HG03025 (cell line): ENCODE results near the gene SLC36A4.
"Not testable (repeated sequence)": the region's sequence is repeated elsewhere in the genome, so short reads cannot be mapped to it uniquely, and the experiment has no call there.

Experiments
- ATAC-seq: cut with Tn5 transposase; IDR thresholded peaks from one replicate; pipeline ENCODE4 v1.9.1; 2021; ENCODE audit warnings: mild to moderate bottlenecking, moderate library complexity; ENCODE audit not compliant: unreplicated experiment, low FRiP score

Gene SLC36A4

DNA sequence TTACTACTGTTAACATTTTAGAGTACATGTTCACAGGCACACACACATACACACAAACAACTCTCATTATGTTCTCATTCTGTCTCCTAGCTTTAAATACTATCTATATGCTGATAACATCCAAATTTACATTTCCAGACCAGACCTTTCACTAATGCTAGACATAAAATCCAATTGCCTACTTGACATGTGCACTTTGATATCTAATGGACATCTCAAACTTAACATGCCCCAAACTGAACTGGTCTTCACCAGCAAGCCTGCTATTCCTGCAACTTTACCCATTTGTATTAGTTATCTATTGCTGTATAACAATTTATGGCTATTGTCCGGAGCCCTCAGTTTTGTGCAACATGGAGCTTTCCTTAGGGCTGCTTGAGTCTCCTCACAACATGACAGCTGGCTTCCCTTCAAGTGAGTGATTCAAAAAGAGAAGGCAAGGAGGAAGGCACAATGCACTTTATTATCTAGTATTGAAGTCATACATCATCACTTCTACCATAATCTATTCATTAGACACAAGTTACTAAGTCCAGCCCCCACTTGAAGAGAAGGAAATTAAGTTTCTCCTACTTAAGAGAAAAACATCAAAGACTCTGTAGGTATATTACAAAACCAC, 3.0 kb downstream of the SLC36A4 start:
- ATAC-seq, result no peak

DNA sequence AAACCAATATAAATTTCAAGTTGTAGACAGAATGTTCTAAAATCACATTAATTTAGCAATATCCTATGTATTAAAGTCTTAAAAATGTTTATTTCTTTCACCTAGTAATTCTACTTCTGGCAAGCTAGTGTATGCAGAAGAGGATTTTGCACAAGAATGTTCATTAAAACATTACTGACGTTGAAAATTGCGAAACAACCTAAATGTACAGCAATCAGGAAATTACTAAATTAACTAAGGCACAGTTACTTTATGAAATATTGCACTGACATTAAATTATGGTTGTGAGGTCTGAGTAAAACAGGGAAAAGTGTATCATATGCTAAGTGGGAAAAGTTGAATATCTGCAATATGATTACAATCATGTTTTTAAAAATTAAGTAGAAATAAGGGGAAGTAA, 4.1 kb downstream of the SLC36A4 start:
- ATAC-seq, result no peak

- ATAC-seq, result no peak
Observed at GRCh38 chr11:93192163-93192562, 5.6 kb downstream of the SLC36A4 start.

DNA sequence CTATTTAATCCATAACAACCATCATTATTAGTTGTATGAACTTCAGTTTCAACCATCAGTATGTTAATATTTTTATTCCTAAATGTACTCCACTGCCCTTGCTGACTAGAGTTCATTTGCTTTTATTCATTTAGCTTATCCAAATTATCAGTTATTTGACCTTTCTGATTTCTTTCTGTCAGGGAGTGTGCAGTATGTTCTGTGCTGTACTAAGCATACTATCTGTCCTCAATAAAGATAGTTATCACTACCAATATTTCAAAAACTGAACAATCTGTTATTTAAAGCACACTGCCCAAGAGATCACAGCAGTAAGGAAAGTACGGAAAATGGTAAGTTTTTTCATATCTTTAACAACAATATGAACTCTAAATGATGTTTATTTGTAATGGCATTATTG, 8.3 kb downstream of the SLC36A4 start:
- no peak for ATAC-seq

GRCh38 chr11:93188726-93189125, 9.1 kb downstream of the SLC36A4 start:
- ATAC-seq, result no peak

- no peak for ATAC-seq
Observed at GRCh38 chr11:93187290-93187689, 10.5 kb downstream of the SLC36A4 start.

GRCh38 chr11:93177891-93178290, 19.9 kb downstream of the SLC36A4 start:
- not testable (repeated sequence) for ATAC-seq

DNA sequence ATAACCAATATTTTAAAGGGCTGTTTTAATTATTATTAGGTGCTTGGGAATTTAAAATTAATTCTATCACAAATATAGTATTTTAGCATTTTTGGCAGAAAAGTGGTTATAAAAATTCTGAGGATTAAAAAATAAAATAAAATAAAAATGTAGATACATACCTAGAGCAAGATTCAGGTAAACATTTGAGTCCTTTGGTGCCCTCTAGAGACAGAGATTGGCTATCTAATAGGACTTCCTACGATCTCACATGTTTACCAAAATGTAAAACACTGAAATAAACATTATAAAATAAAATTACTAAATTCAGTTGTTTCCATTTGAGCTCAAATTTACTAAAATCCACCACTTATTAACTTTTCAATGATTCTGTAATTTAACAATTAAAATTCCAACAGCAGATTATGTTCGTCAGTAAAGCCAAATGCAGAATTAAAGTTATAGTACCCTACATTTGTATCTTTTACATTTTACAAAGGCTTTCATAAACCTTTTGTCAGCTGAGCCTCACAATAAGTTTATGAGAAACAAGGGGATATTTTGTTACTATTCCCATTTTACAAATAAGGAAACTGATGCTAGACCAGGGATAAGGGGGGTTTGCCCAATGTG, 27.7 kb downstream of the SLC36A4 start:
- no peak for ATAC-seq

DNA sequence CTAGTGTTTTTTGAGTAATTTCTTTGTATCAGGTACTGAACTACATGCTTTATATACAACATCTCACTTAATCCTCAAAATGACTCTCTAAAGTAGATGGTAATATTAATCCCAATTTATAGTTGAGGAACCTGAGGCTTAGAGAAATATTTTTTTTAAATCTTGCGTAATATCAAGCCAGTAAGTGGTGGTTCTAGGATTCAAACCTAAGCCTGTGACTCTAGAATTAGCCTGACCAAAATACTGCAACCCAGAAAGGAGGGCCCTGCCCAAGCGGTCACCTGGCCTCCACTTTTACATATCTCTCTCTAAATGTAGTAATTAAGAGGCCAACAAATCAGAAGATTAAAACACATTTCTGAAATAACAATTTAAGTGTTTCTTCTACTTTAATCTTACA, 28.6 kb downstream of the SLC36A4 start:
- no peak for ATAC-seq

GRCh38 chr11:93166862-93167261, 30.9 kb downstream of the SLC36A4 start:
- ATAC-seq, result peak; percentile 43

DNA sequence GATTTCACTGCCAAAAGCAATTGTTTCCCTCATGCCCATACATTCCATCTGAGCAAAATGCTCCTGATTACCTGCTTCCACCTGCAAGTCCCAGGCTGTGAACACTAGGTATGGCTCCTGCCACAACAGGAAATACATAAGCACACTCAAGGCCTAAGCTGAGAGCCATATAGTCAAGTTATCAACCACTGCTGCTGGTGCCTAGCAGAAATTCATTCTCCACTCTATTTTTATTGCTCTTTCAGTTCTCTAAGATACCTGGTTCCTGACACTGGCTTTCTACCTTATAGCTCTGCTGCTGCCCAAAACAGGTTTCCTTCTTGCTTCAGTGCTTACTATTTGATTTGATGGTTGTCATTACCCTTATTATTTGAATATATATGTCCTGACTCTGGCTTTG, 31.6 kb downstream of the SLC36A4 start:
- peak; percentile 70 for ATAC-seq

DNA sequence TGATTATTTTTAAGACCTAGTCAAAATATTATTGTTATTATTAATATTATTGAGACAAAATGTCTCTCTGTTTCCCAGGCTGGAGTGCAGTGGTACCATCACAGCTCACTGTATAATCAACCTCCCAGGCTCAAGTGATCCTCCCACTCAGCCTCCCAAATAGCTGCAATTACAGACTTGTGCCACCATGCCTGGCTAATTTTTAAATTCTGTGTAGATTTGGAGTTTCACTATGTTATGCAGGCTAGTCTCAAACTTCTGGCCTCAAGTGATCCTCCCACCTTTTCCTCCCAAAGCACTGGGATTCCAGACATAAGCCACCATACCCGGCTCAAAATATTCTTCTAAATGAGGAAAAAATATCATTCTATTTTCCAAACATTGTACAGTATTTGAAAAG, 37.0 kb downstream of the SLC36A4 start:
- ATAC-seq, result no peak

GRCh38 chr11:93160156-93160555, 37.6 kb downstream of the SLC36A4 start:
- no peak for ATAC-seq

- no peak for ATAC-seq
Observed at GRCh38 chr11:93159721-93160120, 38.1 kb downstream of the SLC36A4 start.

- ATAC-seq, result no peak
Observed at GRCh38 chr11:93155738-93156137, 42.1 kb downstream of the SLC36A4 start.

DNA sequence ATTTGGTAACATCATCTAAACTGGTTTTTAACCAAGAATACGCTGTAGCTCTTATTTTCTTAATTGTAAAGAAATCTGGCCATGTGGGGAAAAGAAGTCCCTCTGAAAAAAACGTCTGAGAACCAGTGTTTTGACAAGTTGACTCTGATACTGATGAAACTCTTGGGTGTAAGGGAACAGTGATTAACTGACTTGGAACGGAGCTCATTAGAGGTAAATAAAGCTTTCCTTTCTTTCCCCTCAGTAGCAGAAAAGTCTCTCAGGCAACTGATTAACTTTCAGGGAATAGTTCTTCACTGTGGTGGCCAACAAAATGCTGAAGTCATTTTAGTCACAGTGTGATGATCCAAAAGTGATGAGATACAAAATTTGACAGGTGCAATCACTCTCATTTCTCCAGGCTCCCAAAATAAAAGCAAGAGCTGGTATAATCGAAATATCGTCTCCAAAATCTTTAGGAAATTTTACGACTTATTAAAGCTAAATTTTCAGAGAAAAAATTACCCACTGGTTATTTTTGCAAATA, 52.3 kb downstream of the SLC36A4 start:
- ATAC-seq, result no peak

GRCh38 chr11:93143800-93144199, 54.0 kb downstream of the SLC36A4 start:
- peak; percentile 61 for ATAC-seq

GRCh38 chr11:93143186-93143585, 54.6 kb downstream of the SLC36A4 start:
- no peak for ATAC-seq

DNA sequence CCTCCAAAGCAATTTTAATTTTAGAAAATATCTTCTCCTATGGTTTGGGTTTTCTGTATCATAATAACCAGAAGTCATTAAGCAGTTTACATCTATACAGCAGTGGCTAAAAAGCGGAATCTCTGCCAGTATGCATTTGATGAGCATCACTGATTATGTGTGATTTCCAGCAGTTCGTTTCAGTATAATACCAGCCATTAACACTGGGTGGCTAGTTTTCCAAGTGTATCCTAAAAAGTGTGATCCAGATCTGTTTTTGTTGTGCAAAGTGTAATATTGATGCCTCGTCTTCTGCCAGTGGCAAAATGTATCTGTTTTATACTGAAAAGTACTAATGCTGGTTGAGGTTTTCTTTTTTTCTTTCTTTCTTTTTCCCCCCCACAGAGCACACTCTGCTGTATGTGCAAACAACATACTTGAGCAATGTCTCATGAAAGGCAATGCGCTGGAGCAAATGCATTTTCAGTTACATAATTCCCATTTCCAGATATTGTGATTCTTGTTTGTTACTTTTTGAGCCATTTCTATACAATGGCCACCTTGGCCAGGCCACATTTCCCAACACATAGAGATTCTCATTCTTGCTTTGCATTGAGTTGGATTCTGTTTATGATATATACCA, 64.2 kb downstream of the SLC36A4 start:
- ATAC-seq, result no peak

DNA sequence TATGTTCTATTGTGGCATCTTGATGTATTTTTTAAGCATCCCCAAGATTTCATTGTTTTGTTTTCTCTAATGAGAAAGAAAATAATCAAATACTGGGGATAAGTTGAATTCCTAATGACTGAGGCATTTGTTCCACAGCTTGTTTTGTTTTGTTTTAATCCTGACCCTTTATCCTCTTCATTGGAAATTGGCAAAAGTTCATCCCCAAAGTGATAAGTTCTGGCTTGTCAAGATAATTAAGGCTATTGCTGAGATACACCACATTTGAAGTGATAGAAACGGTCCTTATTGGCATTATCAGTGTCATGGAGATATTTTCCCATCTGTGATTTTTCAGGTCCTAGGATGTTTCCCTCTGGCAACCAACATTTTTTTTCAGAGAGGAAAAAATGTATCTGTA, 65.0 kb downstream of the SLC36A4 start:
- ATAC-seq, result no peak

DNA sequence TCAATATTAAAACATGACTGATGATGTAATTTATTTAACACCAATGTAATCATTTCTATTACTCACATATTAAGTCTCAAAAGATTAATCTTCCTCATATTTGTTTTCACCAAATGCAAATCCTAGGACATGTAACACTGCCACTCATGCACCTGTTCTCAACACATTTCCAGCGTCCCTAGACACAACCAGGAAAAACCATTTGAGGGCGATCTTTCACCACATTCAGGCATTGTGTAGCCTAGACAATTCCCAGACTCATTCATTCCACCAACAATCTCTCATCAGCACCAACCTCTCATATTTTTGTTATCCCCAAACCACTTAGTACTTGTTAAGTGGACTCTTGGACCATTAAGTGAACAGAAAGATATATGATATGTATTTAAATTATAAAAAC, 66.1 kb downstream of the SLC36A4 start:
- no peak for ATAC-seq

DNA sequence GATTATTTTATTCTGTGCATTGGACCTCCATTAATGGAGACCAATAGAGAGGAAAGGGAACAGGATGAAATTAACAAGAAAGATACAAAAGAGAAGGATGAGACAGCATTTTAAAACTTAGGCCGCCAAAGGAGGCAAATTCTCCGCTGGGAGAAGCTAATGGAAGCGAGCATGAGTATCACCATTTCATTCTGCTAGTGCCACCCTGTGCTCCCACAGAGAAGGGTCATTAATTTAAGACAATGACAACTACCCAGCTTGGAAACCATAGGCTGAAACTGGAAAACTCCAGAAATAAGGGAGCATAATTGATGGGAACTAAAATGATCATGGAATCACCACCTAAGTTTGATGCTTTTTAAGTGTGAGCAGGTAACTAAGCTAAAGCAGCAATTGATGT, 69.2 kb downstream of the SLC36A4 start:
- no peak for ATAC-seq
